Subcutaneous adipose tissue (tissue), 4 donors: Measurements from ENCODE around the gene ZNF541. TPM values are rescaled to one million over a fixed set of nuclear protein-coding genes. Genes with fewer than 3 reads are reported as not detected.

Experiments used
- CTCF ChIP-seq: fragments of 450-650 bp; IDR thresholded peaks from one replicate; pipeline ENCODE4 v1.5.1; 2016; ENCODE audit warnings: low read depth, mild to moderate bottlenecking, control low read depth, antibody characterized with exemption, moderate library complexity
- total RNA-seq, 4 donors: library from RNA; depleted of rRNA; stranded (reverse); fragments of >200 nt; gene quantifications; one replicate each; pipeline ENCODE4 v1.1.0, GENCODE V29; 2016

Gene ZNF541
- total RNA-seq, 4 donors from 2014 or later, result 0.44 to 2.3 TPM; not detected in 2

GRCh38 chr19:47544476-47544875, 28.5 kb downstream of the ZNF541 start:
- TF ChIP-seq CTCF, result no peak

- no peak for TF ChIP-seq CTCF
Measured at GRCh38 chr19:47544075-47544474, 28.9 kb downstream of the ZNF541 start.

- no peak for TF ChIP-seq CTCF
Measured at GRCh38 chr19:47542030-47542475, 30.9 kb downstream of the ZNF541 start.

GRCh38 chr19:47541518-47541917, 31.4 kb downstream of the ZNF541 start:
- no peak for TF ChIP-seq CTCF

GRCh38 chr19:47540748-47541147, 32.2 kb downstream of the ZNF541 start:
- TF ChIP-seq CTCF, result no peak

- no peak for TF ChIP-seq CTCF
Measured at GRCh38 chr19:47539747-47540311, 33.1 kb downstream of the ZNF541 start.

- no peak for TF ChIP-seq CTCF
Measured at GRCh38 chr19:47538812-47539211, 34.1 kb downstream of the ZNF541 start.
